K562 (cell line): Measurements from ENCODE around the gene SEC24C. TPM values are rescaled to one million over a fixed set of nuclear protein-coding genes. Genes with fewer than 3 reads are reported as not detected.

Source experiments
- ATAC-seq: fragments of 200-7000 bp; cut with Tn5 transposase; 3 replicates; pipeline ENCODE4 v1.9.1; 2020; ENCODE audit warnings: moderate library complexity
- BruUV-seq: library from RNA; stranded (reverse); fragments of 400-500 nt; replicated peaks from 2 replicates; lab custom pipeline; 2021; lab: Mats Ljungman, UMichigan
- CTCF ChIA-PET: fragments of 300-600 bp; formaldehyde crosslinking; extraction: SDS; loops from one replicate; lab custom pipeline; 2021; ENCODE audit warnings: low intra/inter-chr PET ratio; lab: Yijun Ruan, JAX
- POLR2A ChIA-PET: fragments of 300-600, 350-650 bp; sonication (Branson Sonifier 250); formaldehyde crosslinking; extraction: SDS; loops from one replicate; lab custom pipeline; 2021; ENCODE audit warnings: antibody characterized with exemption, inconsistent platforms; lab: Yijun Ruan, JAX
- DNase-seq, 4 experiments: peaks; one replicate each; pipeline versions ENCODE4 v3.0.0 to v3.0.0-alpha.2; 2011 to 2018; ENCODE audit warnings: low spot score in 3 of 4, mixed read lengths in 3 of 4; ENCODE audit errors: extremely low read depth in 1 of 4
- FAIRE-seq: peaks from 2 replicates; lab custom pipeline; 2011; peaks lifted over from hg19 to GRCh38; lab: Jason Lieb, UNC
- H2AFZ ChIP-seq: 2 replicates; pipeline ENCODE4 v1.6.0; 2011; ENCODE audit warnings: low read depth, low read length, control low read depth, inconsistent platforms
- H3K27ac ChIP-seq: fragments of 200-600 bp; 3 replicates; pipeline ENCODE4 v1.8.0; 2011; ENCODE audit warnings: low read depth, mild to moderate bottlenecking, control low read depth, inconsistent platforms, low read length, moderate library complexity, mixed read lengths; ENCODE audit errors: extremely low read depth
- H3K27me3 ChIP-seq, 2 experiments: fragments of 300-600 bp in 1 of 2; 2 replicates in 1 of 2; 3 replicates in 1 of 2; pipeline versions ENCODE4 v1.6.0 to v1.8.0; 2011; ENCODE audit warnings: inconsistent platforms in 2 of 2, low read length in 2 of 2, mild to moderate bottlenecking in 1 of 2, mixed read lengths in 1 of 2, moderate library complexity in 1 of 2; ENCODE audit not compliant: control insufficient read depth in 2 of 2, insufficient read depth in 2 of 2
- H3K36me3 ChIP-seq: fragments of 300-600 bp; 3 replicates; pipeline ENCODE4 v1.8.0; 2011; ENCODE audit warnings: mild to moderate bottlenecking, low read length, inconsistent platforms; ENCODE audit not compliant: control insufficient read depth, insufficient read depth
- H3K4me1 ChIP-seq, 2 experiments: fragments of 200-600 bp in 1 of 2; replicated peaks in 1 of 2; 2 replicates in 1 of 2; 3 replicates in 1 of 2; pipeline versions ENCODE4 v1.5.1 to v1.8.0; 2011; ENCODE audit warnings: inconsistent platforms in 2 of 2, low read length in 2 of 2, mild to moderate bottlenecking in 1 of 2, mixed read lengths in 1 of 2, moderate library complexity in 1 of 2; ENCODE audit not compliant: control insufficient read depth in 2 of 2, insufficient read depth in 2 of 2
- H3K4me2 ChIP-seq: 2 replicates; pipeline ENCODE4 v1.6.1; 2011; ENCODE audit warnings: low read length, control low read depth, inconsistent platforms, mixed read lengths; ENCODE audit not compliant: insufficient read depth
- H3K4me3 ChIP-seq: fragments of 200-600 bp; sonication (generic), shearing (Covaris generic); 2 replicates; pipeline ENCODE4 v1.5.1; 2016; ENCODE audit warnings: control low read depth, inconsistent platforms
- H3K79me2 ChIP-seq: fragments of 200-600 bp; 3 replicates; pipeline ENCODE4 v1.8.0; 2011; ENCODE audit warnings: low read length, inconsistent platforms; ENCODE audit not compliant: control insufficient read depth, insufficient read depth
- H3K9ac ChIP-seq, 2 experiments: 2 replicates each; pipeline versions ENCODE4 v1.6.0 to v1.6.1; 2011; ENCODE audit warnings: low read depth in 2 of 2, low read length in 2 of 2, control low read depth in 1 of 2, inconsistent platforms in 1 of 2, mild to moderate bottlenecking in 1 of 2, mixed read lengths in 1 of 2; ENCODE audit not compliant: insufficient read depth in 1 of 2
- H3K9me1 ChIP-seq: one replicate; pipeline ENCODE4 v1.6.0; 2011; ENCODE audit warnings: inconsistent platforms, mild to moderate bottlenecking, low read length, moderate library complexity; ENCODE audit not compliant: control insufficient read depth, insufficient read depth
- H3K9me3 ChIP-seq: replicated peaks from 2 replicates; pipeline ENCODE4 v1.5.1; 2011; ENCODE audit warnings: low read depth, low read length, inconsistent platforms; ENCODE audit not compliant: control insufficient read depth, insufficient read depth
- H4K20me1 ChIP-seq: replicated peaks from 2 replicates; pipeline ENCODE4 v1.6.1; 2011; ENCODE audit warnings: low read length, inconsistent platforms, mixed read lengths; ENCODE audit not compliant: control insufficient read depth, insufficient read depth
- CLOCK ChIP-seq: fragments of 250-450 bp; sonication (Bioruptor Pico); IDR thresholded peaks from 2 replicates; pipeline ENCODE4 v1.4.0; 2020; ENCODE audit warnings: mild to moderate bottlenecking, moderate library complexity, borderline replicate concordance
- CREB3L1 ChIP-seq: fragments of 450-650 bp; IDR thresholded peaks from 2 replicates; pipeline ENCODE4 v1.6.1; 2014; ENCODE audit warnings: low read depth, mild to moderate bottlenecking, moderate library complexity, borderline replicate concordance
- FOXA3 ChIP-seq, 2 experiments: fragments of 450-650 bp in 1 of 2; sonication (generic) in 1 of 2; formaldehyde crosslinking; IDR thresholded peaks in 1 of 2; conservative IDR thresholded peaks in 1 of 2; 2 replicates each; pipeline versions ENCODE4 v1.4.0 to v1.8.0; 2020 to 2022; ENCODE audit warnings: mild to moderate bottlenecking in 2 of 2, missing genetic modification reagents in 1 of 2
- FOXJ2 ChIP-seq: fragments of 200-800 bp; sonication (Bioruptor generic); IDR thresholded peaks from 2 replicates; pipeline ENCODE4 v1.6.1; 2016; ENCODE audit warnings: missing genetic modification characterization, missing compliant biosample characterization
- POLR3G ChIP-seq: IDR thresholded peaks from 2 replicates; pipeline ENCODE4 v1.6.1; 2011; ENCODE audit not compliant: insufficient read length, insufficient replicate concordance; ENCODE audit errors: extremely low read depth
- POU5F1 ChIP-seq: fragments of 150-350 bp; IDR thresholded peaks from 2 replicates; pipeline ENCODE4 v1.6.1; 2014; ENCODE audit warnings: borderline replicate concordance, low read length, low read depth, mild to moderate bottlenecking; ENCODE audit not compliant: partially characterized antibody
- ZNF592 ChIP-seq: fragments of 450-650 bp; IDR thresholded peaks from 2 replicates; pipeline ENCODE4 v1.6.1; 2017; ENCODE audit warnings: antibody characterized with exemption, mild to moderate bottlenecking
- WGBS: fragments of 100-300 bp; shearing (Covaris generic); methylation state at CpG from one replicate; pipeline ENCODE4 v1.1.6; 2016; ENCODE audit warnings: low coverage, mixed read lengths; ENCODE audit not compliant: insufficient coverage; ENCODE audit errors: missing lambda C conversion rate; 5-methylcytosine and 5-hydroxymethylcytosine counted together
- in situ Hi-C: fragments of 300-500 bp; cut with MboI; formaldehyde crosslinking; loops from 4 replicates; pipeline ENCODE4 v1.15.0; 2018; ENCODE audit warnings: inconsistent platforms, mixed read lengths
- intact Hi-C: fragments of 100-400 bp; cut with micrococcal nuclease; formaldehyde crosslinking; loops from 2 replicates; pipeline ENCODE4 v1.14.2; 2022
- polyA plus RNA-seq, 8 experiments: library from polyadenylated mRNA; depleted of rRNA in 4 of 8; stranded (reverse) in 5 of 8; unstranded in 3 of 8; fragments of >200 nt; fragmentation: Nextera tagmentation in 2 of 8; fragmentation: Illumina TruSeq in 1 of 8; extraction: Ambion mirVana in 2 of 8; extraction: Trizol in 1 of 8; gene quantifications; 2 replicates each; pipeline versions ENCODE4 v1.2.1 to v1.2.3, GENCODE V29; 2011 to 2014; ENCODE audit warnings: inconsistent platforms in 1 of 8, missing spikeins in 1 of 8
- total RNA-seq, 7 experiments: library from RNA; depleted of rRNA in 6 of 7; stranded (reverse); fragments of >200 nt in 6 of 7; fragmentation: Illumina TruSeq in 2 of 7; extraction: Trizol in 2 of 7; gene quantifications; 2 replicates each; pipeline versions ENCODE4 v1.2.1 to v1.2.3, GENCODE V29; 2011 to 2021; ENCODE audit warnings: low replicate concordance in 1 of 7

SEC24C gene
- total and polyA plus RNA-seq, 9 of the 15 experiments (the other 6 are each of a cell fraction or from before 2014, with no cell fraction given) = 19.0 to 115 (median 70.5) TPM

GRCh38 chr10:73782749-73783085 is 38.5 kb downstream of the SEC24C start (continued):
- TF ChIP-seq CREB3L1 (no peak), FOXJ2 (tag) (no peak), POLR3G (no peak)

GRCh38 chr10:73785211-73785720 is 41.1 kb downstream of the SEC24C start, which contains the start of gene ZSWIM8:
TSS of gene ZSWIM8 (plus strand) at chr10:73785606. CDS start at chr10:73785879, 273 bp downstream.
- CTCF ChIA-PET = no interaction called here
- POLR2A ChIA-PET = interaction anchor here (0.6 to 6.7 kb wide), 6 partner anchors 11 to 1643 kb away, joined by 3 to 113 read pairs (median 12); a partner anchor contains a TSS
- intact Hi-C loops = loop anchor here (10.0 kb wide), 1 partner anchor 320 kb away; no protein-coding TSS in a partner anchor
- DNase-seq (peak; percentile 93 to 96 (median 94)), ATAC-seq (peak; percentile 87), FAIRE-seq (peak; percentile 98)
- Histone ChIP-seq H4K20me1 (no peaks in the 10 kb centered on the region; the same call in 1 of the 2 replicates), H3K9me3 (no peaks in the 10 kb centered on the region), H3K4me2 (peak within 1 kb of the TSS; percentile 84), H3K27ac (peak within 1 kb of the TSS; percentile 76), H3K36me3 (peaks cover 29% of the 10 kb centered on the region; the same call in 2 of the 3 replicates), H3K27me3 (no peaks in the 10 kb centered on the region), H2AFZ (peak within 1 kb of the TSS; percentile 94), H3K4me3 (peak within 1 kb of the TSS; percentile 89), H3K9ac (peak within 1 kb of the TSS; percentile 71 to 96), H3K79me2 (peaks cover 62% of the 10 kb centered on the region), H3K9me1 (no peaks in the 10 kb centered on the region), H3K4me1 (peaks cover 16 to 32% of the 10 kb centered on the region in 2 experiments)
- in situ Hi-C loops = no loop called here
- BruUV-seq = no TSS peak
- WGBS = 1% methylated on average over 32 of the region's 36 CpGs
- TF ChIP-seq FOXA3 (CRISPR knock-in tag; conservative IDR thresholded peaks at IDR 0.05 in 1 of 2, IDR thresholded peaks at IDR 0.05 in 1 of 2) = peak; percentile 56 to 86
- TF ChIP-seq ZNF592 = 0 out of 2 replicates have a peak, but pooled peaks have one; percentile 12
- TF ChIP-seq POU5F1 = peak; percentile 79
- no peak for TF ChIP-seq CLOCK (CRISPR knock-in tag)
